Ishikawa (cell line): ENCODE data around the gene PLXNC1.

Experiments
- CEBPB ChIP-seq: IDR thresholded peaks from 2 replicates; pipeline ENCODE4 v1.6.1; 2012
- CREB1 ChIP-seq: IDR thresholded peaks from 2 replicates; pipeline ENCODE4 v1.6.1; 2012; ENCODE audit warnings: low read depth
- EGR1 ChIP-seq: IDR thresholded peaks from 2 replicates; pipeline ENCODE4 v1.6.1; 2012
- EP300 ChIP-seq: IDR thresholded peaks from 2 replicates; pipeline ENCODE4 v1.6.1; 2012; ENCODE audit warnings: borderline replicate concordance
- FOXM1 ChIP-seq: IDR thresholded peaks from 2 replicates; pipeline ENCODE4 v1.6.1; 2012; ENCODE audit warnings: low read depth, borderline replicate concordance
- NFIC ChIP-seq: IDR thresholded peaks from 2 replicates; pipeline ENCODE4 v1.6.1; 2012
- RAD21 ChIP-seq: IDR thresholded peaks from 2 replicates; pipeline ENCODE4 v1.6.1; 2012; ENCODE audit warnings: low read depth
- TAF1 ChIP-seq: IDR thresholded peaks from 2 replicates; pipeline ENCODE4 v1.6.1; 2012; ENCODE audit warnings: low read depth, mild to moderate bottlenecking
- TCF12 ChIP-seq: IDR thresholded peaks from 2 replicates; pipeline ENCODE4 v1.6.1; 2012; ENCODE audit warnings: low read depth
- TEAD4 ChIP-seq: IDR thresholded peaks from 2 replicates; pipeline ENCODE4 v1.6.1; 2012
- YY1 ChIP-seq: IDR thresholded peaks from 2 replicates; pipeline ENCODE4 v1.6.1; 2012; ENCODE audit warnings: low read depth
- ZBTB7A ChIP-seq: IDR thresholded peaks from 2 replicates; pipeline ENCODE4 v1.6.1; 2012; ENCODE audit warnings: low read depth
- TF ChIP-seq, protein P1 (sequence below): IDR thresholded peaks from 2 replicates; pipeline ENCODE4 v1.6.1; 2012
- TF ChIP-seq, protein P2 (sequence below): IDR thresholded peaks from 2 replicates; pipeline ENCODE4 v1.6.1; 2012; ENCODE audit warnings: low read depth, mild to moderate bottlenecking
- TF ChIP-seq, protein P3 (sequence below): IDR thresholded peaks from 2 replicates; pipeline ENCODE4 v1.6.1; 2012

Gene PLXNC1

DNA sequence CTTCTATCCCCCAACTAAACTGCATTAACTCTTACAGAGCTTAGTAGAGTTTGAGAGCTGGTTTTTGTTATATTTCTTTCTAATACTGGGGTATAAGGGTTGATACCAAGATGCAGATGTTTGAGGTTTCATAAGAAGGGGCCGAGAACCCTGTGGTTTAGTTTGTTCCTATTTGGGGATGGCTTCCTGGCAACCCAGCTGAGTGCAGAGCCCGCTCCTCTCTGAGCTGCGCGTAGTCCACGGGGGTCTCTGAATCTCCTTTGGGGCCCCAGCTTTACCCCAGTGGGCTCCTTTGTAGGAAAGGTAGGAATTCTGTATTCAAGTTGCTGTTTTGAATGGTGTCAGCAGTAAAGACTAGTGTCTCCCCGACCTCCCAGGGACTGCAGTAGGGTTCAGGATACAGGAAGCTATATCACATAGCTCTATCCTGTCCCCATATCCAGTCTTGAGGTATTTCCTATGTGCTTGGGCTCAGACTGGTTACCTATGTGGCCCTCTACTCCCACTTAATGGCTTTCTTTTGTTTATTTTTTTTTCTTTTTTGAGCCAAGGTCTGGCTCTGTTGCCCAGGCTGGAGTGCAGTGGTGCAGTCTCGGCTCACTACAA lies 25.4 kb downstream of the PLXNC1 start:
- TF ChIP-seq EP300: no peak
- TF ChIP-seq, protein P1, sequence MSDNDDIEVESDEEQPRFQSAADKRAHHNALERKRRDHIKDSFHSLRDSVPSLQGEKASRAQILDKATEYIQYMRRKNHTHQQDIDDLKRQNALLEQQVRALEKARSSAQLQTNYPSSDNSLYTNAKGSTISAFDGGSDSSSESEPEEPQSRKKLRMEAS: no peak
- no peak for TF ChIP-seq TEAD4
- no peak for TF ChIP-seq RAD21
- no peak for TF ChIP-seq EGR1
- TF ChIP-seq NFIC: no peak
- TF ChIP-seq TCF12: no peak
- TF ChIP-seq CREB1: no peak
- no peak for TF ChIP-seq ZBTB7A
- TF ChIP-seq FOXM1: no peak

DNA sequence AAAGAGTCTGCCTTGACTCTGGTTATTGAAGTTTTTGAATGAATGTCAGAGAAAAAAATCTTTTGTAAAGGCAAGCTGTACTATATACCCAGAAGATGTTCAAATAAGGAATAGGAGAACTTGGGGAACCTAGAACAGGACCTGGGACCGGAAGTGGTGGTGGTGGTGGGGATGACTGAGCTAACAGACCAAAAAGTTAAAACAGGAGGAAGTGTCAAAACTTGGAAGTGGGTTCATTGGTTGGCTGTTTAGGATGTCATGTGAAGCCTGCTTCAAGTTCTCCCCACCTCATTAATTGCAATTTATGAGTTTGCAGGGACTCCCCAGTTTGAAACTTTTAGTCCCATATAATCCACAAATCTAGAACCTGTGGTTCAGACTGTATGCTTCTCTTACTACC lies 26.2 kb downstream of the PLXNC1 start:
- TF ChIP-seq YY1: no peak

DNA sequence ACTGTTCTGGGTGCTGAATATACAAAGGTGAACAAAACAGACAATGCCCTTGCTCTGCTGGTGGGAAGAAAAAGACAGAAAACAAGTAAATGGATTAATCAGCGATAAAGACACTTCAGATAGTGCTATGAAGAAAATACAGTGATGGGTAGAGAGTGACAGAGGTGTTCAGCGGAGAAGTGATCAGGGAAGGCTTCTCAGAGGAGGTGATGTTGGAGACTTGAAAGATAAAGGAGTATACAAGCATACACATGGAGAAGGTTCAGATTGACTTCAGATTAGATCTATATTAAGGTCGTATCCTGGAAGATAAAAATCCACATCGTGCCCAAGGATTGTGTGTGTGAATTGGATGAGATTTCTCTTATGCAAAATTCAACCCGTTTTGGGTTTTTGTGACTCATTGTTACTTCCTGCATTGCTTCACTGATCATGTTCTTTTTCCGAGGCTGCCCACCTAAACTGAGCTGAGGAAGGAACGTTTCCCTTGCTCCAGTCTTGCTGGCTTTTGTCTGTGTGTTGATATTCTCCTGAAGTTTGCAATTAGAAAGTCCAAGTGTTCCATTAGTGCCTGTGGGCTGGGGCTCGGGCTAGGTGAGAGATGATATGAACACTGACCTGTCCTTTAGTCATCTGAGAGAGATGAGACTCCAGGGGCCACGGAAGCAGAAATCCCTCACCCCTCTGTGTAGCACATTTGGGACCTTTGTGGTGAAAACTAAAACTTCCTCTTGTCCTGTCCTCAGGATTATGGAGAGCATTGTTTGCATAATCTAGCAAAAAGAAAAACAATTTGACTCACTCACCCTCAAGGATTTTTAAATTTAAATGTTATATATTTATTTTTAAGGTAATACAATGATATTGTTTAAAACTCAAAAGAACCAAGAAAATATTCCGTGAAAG lies 27.6 kb downstream of the PLXNC1 start:
- no peak for TF ChIP-seq TCF12
- TF ChIP-seq CEBPB: no peak
- TF ChIP-seq, protein P2, sequence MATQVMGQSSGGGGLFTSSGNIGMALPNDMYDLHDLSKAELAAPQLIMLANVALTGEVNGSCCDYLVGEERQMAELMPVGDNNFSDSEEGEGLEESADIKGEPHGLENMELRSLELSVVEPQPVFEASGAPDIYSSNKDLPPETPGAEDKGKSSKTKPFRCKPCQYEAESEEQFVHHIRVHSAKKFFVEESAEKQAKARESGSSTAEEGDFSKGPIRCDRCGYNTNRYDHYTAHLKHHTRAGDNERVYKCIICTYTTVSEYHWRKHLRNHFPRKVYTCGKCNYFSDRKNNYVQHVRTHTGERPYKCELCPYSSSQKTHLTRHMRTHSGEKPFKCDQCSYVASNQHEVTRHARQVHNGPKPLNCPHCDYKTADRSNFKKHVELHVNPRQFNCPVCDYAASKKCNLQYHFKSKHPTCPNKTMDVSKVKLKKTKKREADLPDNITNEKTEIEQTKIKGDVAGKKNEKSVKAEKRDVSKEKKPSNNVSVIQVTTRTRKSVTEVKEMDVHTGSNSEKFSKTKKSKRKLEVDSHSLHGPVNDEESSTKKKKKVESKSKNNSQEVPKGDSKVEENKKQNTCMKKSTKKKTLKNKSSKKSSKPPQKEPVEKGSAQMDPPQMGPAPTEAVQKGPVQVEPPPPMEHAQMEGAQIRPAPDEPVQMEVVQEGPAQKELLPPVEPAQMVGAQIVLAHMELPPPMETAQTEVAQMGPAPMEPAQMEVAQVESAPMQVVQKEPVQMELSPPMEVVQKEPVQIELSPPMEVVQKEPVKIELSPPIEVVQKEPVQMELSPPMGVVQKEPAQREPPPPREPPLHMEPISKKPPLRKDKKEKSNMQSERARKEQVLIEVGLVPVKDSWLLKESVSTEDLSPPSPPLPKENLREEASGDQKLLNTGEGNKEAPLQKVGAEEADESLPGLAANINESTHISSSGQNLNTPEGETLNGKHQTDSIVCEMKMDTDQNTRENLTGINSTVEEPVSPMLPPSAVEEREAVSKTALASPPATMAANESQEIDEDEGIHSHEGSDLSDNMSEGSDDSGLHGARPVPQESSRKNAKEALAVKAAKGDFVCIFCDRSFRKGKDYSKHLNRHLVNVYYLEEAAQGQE: no peak
- TF ChIP-seq ZBTB7A: no peak
- no peak for TF ChIP-seq TEAD4
- no peak for TF ChIP-seq FOXM1
- TF ChIP-seq NFIC: no peak
- no peak for TF ChIP-seq EGR1
- TF ChIP-seq RAD21: no peak
- no peak for TF ChIP-seq EP300
- TF ChIP-seq, protein P3, sequence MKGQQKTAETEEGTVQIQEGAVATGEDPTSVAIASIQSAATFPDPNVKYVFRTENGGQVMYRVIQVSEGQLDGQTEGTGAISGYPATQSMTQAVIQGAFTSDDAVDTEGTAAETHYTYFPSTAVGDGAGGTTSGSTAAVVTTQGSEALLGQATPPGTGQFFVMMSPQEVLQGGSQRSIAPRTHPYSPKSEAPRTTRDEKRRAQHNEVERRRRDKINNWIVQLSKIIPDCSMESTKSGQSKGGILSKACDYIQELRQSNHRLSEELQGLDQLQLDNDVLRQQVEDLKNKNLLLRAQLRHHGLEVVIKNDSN: no peak

DNA sequence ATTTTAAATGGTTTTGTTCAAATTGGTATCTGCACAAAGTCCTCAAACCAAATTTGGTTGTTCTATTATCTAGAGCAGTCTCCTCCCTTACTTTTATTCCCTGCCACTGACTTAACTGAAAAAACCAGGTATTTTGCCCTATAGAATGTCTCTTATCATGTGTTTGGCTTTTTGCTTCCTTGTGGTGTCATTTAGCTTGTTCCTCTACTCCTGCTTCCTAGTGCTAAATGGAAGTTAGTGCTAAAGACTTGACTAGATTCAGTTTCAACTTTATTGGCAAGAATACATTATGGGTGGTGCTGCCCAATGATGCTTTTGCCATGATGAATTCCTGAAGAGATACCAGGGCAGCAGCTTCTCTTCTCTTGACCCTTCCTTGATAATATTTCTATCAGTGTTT lies 29.7 kb downstream of the PLXNC1 start:
- TF ChIP-seq, protein P2: no peak
- TF ChIP-seq NFIC (no peak), CREB1 (no peak), TCF12 (no peak), ZBTB7A (no peak), RAD21 (no peak), TAF1 (no peak), EGR1 (no peak), YY1 (no peak), CEBPB (no peak), EP300 (no peak), TEAD4 (no peak)
- TF ChIP-seq, protein P3: no peak
- TF ChIP-seq, protein P1: no peak

DNA sequence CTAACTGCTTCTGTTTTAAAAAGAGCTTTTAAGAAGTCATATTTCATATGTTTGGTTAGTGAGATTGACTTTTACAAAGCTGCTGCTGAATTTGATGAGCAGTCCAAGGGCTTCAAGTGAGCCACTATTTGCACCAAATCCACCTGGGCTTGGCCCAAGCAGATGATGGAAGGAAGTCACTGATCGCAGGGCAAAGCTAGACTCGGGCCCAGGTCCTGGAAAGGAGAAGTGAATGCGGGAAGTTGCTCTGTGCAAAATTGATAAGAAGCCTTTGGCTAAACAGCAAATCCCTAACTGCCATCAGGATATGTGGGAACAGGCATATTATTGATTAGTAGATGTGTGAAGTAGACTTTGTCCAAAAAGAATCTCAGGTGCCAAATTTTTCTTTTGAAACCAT lies 30.5 kb downstream of the PLXNC1 start:
- TF ChIP-seq NFIC (no peak), EGR1 (no peak), CEBPB (no peak), YY1 (no peak), TCF12 (no peak), ZBTB7A (no peak), FOXM1 (no peak), RAD21 (no peak), EP300 (no peak), TAF1 (no peak), CREB1 (no peak)
- TF ChIP-seq, protein P2: no peak
- TF ChIP-seq, protein P3: no peak
- TF ChIP-seq, protein P1: no peak
